KOPT-K1 (cell line): ENCODE results near the gene MCRIP2.

Source experiments
- H3K27ac ChIP-seq: fragments of 200-600 bp; sonication (generic); 2 replicates; pipeline ENCODE4 v1.5.1; 2016; ENCODE audit warnings: antibody characterized with exemption, mild to moderate bottlenecking, low read depth, low read length; ENCODE audit not compliant: poor library complexity, severe bottlenecking
- H3K36me3 ChIP-seq: fragments of 200-600 bp; sonication (generic); 2 replicates; pipeline ENCODE4 v1.5.1; 2017; ENCODE audit warnings: antibody characterized with exemption, mild to moderate bottlenecking, low read length, moderate library complexity; ENCODE audit not compliant: insufficient read depth
- H3K9me3 ChIP-seq: fragments of 200-600 bp; sonication (generic); 2 replicates; pipeline ENCODE4 v1.5.1; 2017; ENCODE audit warnings: antibody characterized with exemption, low read length, mild to moderate bottlenecking; ENCODE audit not compliant: insufficient read depth, poor library complexity, severe bottlenecking

The MCRIP2 gene

DNA sequence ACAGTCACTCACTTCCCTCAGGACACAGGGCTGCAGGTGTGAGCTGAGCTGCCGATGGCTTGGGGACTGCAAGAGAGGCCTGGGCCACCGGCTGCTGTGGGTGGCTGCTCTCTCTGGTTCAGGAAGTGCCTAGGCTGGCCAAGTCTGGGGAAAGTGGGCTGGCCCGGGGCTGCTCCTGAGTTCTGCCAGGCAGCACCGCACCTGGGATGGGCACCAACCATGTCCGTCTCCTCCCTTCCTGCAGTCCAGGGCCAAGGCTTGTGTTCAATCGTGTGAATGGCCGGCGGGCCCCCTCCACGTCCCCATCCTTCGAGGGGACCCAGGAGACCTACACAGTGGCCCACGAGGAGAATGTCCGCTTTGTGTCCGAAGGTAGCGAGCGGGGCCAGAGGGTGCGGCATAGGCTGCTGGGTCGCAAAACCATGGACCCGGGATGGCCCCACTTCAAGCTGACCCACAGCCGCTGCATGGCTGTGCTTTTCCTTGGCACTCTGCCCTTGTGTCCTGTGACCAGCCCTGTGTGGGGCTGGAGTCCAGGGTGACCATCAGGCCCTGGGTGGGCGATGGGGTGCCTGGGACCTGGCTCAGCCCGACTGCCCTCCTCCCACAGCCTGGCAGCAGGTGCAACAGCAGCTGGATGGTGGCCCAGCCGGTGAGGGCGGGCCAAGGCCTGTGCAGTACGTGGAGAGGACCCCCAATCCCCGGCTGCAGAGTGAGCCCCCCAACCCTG is 5.7 kb downstream of the MCRIP2 start:
- peaks cover 7% of the 10 kb centered on the region; the same call in 1 of the 2 replicates for H3K36me3 ChIP-seq
- H3K27ac ChIP-seq = no peak overlapping the region
- H3K9me3 ChIP-seq = no peaks in the 10 kb centered on the region

DNA sequence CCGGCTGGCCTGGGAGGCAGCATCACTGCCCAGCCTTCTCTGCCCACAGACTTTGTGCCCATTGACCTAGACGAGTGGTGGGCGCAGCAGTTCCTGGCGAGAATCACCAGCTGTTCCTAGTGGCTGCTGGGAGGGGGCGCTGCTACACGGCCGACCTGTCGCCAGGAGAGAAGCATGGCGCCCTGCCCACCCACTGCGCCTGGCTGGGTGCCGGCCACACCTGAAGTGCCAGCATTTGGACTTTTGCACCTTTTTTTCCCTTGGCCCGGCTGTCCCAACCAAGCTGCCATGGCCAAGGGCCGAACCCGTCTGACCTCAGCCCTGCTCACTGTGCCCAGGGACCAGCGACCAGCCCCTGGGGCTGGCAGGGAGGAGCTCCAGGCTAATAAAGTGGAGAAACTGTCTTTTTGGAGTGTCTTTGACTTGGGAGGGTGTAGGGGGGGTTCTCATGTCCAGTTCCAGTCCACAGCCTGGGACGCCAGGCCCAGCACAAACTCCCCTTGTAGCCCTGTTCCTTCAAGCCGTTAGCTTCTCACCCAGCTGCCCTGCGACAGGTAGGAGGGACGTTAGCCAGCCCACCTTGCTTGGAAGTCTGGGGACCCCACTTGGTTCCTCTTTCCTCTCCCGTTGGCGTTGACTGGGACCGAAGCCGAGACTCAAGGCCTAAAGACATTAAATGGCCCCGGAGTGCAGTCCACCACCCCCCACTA is 6.6 kb downstream of the MCRIP2 start:
- peak overlapping the region; percentile 83 for H3K27ac ChIP-seq

DNA sequence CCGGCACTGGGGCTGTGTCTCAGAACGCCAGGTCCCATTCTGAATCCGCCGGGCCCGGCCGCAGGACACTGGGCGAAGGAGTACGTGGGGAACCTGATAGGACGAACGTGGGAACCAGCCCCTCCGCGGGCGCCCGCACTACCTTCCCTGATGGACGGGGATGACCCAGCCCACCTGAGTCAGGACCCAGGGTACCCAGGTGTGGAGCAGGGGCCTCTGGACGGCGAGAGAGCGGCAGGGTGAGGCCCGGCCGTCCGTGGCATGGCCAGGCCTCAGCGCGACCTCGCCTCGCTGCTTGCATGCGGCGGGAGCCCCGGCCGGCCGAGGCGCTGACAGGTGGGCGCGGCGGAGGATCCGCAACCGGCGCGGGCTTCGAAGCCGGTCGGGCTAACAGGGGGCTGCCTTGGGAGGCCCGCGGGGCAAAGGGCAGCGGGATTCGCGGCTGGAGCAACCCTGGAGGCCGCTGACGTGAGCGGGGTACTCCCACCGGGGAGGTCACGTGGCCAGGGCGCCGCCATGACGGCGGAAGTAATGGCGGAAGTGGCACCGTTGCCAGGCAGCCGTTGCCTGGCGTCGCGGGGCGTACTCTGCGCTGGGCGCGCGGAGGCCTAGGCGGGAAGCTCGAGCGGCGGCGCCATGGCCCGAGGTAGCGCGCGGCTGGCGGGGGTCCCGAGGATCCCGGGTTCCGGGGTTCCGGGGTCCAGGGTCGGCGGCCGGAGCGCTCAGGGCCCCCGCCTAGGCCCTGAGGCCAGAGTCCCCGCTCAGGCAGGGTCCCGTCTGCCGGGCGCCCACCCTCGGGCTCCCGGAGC is 7.4 kb downstream of the MCRIP2 start, which contains the start of gene WDR90:
Gene WDR90 (plus strand): TSS at position 585 of the 809 bp plus-strand sequence. CDS start 52 bp downstream, at position 637.
- Histone ChIP-seq H3K36me3 (peaks cover 22% of the 10 kb centered on the region; the same call in 1 of the 2 replicates), H3K27ac (peak within 1 kb of the TSS; percentile 83)

More for the DNA sequence above, 6.6 kb downstream of the MCRIP2 start:
- Histone ChIP-seq H3K9me3 (no peaks in the 10 kb centered on the region), H3K36me3 (peaks cover 15% of the 10 kb centered on the region; the same call in 1 of the 2 replicates)

DNA sequence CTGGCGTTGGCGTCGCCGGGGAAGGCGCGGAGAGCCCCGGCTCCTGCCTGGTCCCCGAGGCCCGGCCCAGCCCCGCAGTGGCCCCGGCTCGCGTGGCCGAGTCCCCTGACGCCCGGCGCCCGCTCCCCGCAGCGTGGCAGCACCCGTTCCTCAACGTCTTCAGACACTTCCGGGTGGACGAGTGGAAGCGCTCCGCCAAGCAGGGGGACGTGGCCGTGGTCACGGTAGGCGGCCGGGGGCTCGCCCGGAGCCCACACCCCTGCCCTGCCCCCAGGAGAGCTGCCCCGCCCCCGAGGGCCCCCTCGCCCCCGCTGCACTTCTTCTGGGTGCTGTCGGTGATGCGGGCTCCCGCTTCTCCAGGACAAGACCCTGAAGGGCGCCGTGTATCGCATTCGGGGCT is 8.0 kb downstream of the MCRIP2 start:
- Histone ChIP-seq H3K9me3 (no peaks in the 10 kb centered on the region), H3K36me3 (peaks cover 23% of the 10 kb centered on the region; the same call in 1 of the 2 replicates), H3K27ac (peak overlapping the region; percentile 83)

More for the DNA sequence above, 7.4 kb downstream of the MCRIP2 start, which contains the start of gene WDR90:
- H3K9me3 ChIP-seq = no peaks in the 10 kb centered on the region

DNA sequence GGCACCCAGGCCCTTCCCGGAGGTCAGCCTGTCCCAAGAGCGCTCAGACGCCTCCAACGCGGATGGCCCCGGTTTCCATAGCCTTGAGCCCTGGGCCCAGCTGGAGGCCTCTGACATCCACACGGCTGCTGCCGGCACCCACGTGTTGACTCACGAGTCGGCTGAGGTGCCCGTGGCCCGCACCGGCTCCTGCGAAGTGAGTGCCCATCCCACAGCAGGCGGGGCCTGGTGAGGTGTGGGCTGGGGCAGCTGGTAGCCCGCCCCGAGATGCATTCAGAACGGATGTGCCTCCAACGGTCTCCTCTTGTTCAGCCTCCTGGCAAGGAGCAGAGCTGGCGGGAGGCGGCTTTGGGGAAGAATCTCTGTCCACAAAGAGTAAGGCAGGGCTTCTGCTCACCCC is 10.2 kb downstream of the MCRIP2 start:
- no peak overlapping the region for H3K27ac ChIP-seq
- H3K36me3 ChIP-seq = peaks cover 45% of the 10 kb centered on the region; the same call in 1 of the 2 replicates
- no peaks in the 10 kb centered on the region for H3K9me3 ChIP-seq

DNA sequence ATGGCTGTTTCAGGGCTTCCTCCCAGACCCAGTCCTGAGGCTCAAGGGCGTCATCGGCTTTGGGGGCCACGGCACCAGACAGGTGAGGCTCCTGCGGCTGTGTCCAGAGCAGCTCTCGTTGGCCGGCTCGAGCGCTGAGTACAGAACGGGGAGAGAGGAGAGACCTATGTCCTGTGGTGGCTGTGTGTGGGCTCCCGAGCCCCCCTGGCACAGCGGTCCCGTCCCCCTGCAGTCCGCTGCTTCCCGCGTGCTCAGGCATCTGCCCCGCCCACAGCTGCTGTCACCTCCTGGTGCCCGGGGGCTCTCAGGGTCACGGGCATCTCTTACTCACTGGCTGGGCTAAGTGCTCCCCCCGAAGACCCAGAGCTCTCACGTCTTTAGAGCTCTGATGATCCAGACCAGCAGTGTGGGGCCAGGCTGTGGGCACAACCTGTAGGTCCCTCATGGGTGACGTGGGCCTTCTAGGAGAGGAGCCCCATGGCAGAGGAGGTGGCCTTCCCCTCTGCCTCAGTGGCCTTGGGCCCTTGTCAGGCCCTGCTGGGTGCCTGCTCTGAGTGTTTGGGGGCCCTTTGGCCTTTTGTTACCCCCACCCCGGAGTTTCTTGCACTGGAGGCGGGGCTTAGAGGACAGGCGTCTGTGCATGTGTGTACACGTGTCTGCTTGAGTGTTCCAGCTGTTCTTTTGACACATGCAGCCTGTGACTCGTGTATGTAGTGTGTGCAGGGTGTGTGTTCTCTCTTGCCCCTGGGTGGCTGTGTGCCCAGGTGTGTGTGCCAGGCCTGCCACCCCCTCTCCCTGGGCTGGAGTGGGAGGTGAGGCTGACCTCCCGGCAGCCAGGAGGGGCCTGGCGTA is 11.1 kb downstream of the MCRIP2 start:
- H3K9me3 ChIP-seq = no peaks in the 10 kb centered on the region
- H3K27ac ChIP-seq = no peak overlapping the region
- peaks cover 53% of the 10 kb centered on the region; the same call in 1 of the 2 replicates for H3K36me3 ChIP-seq

DNA sequence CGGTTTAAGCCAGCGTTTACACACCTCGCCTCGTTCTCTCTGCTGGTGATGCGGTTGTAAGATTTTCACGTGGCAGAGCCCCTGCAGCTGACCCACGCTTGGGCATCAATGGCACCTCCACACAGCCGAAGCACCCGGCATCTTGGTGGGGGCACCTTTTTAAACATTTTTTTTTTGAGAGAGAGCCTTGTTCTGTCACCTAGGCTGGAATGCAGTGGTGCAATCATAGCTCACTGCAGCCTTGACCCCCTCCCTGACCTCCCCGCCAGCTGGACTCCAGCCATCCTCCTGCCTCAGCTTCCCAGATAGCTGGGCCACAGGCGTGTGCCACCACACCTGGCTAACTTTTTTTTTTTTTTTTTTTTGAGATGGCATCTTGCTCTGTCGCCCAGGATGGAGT is 12.4 kb downstream of the MCRIP2 start:
- no peak overlapping the region for H3K27ac ChIP-seq
- peaks cover 67% of the 10 kb centered on the region; the same call in 1 of the 2 replicates for H3K36me3 ChIP-seq

DNA sequence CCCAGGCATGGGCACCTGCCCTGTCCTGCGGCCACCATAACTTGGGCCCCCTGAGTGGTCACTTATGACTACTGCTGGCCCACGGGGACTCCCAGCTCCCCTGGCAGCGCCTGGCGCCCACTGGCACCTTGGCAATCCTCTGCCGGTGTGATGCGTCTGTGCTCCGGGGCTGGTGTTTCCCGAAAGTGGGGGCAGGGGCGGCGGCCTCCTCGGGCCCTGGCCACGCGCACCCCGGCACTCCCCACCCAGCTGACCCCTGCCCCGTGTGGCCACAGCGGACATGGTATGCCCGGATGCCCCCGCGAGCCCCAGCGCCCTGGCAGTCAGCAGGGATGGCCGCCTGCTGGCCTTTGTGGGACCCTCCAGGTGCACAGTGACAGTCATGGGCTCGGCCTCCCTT is 15.9 kb downstream of the MCRIP2 start:
- no peaks in the 10 kb centered on the region for H3K9me3 ChIP-seq
- H3K36me3 ChIP-seq = peaks cover 76% of the 10 kb centered on the region; the same call in 1 of the 2 replicates
- no peak overlapping the region for H3K27ac ChIP-seq

More for the DNA sequence above, 12.4 kb downstream of the MCRIP2 start:
- no peaks in the 10 kb centered on the region for H3K9me3 ChIP-seq

DNA sequence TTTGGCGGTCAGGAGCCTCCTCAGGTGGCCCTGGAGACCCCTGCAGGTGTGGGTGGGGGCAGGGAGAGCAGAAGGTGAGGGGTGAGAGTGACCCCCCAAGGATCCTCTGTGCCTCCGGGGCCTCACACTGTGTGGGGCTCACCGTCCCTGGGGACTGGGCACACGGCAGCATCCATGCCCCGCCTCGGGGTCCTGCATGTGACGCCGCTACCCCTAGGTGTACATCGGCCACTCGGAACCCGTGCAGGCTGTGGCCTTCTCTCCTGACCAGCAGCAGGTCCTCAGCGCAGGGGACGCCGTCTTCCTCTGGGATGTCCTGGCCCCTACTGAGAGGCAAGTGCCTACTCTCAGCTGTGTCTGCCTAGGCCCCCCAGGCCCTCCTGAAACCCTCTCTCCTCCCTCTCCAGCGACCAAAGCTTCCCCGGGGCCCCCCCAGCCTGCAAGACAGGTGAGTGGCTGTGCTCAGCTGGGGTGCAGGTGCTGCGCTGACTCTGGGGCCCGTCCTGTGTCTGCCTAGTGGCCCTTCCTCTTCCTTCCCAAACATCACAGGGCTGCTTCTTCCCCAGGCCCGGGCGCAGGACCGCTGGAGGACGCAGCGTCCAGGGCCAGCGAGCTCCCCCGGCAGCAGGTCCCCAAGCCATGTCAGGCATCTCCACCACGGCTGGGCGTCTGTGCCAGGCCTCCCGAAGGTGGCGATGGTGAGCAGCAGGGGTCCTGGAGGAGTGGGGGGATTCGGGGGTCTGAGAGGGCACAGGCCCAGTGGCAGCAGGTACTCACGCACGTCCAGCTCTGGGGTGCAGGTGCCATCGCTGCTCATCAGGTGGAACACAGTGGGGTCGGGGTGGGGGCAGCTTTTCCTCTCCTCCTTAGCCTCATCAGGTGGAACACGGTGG is 17.3 kb downstream of the MCRIP2 start:
- peaks cover 63% of the 10 kb centered on the region; the same call in 1 of the 2 replicates for H3K36me3 ChIP-seq
- no peaks in the 10 kb centered on the region for H3K9me3 ChIP-seq
- H3K27ac ChIP-seq = no peak overlapping the region

DNA sequence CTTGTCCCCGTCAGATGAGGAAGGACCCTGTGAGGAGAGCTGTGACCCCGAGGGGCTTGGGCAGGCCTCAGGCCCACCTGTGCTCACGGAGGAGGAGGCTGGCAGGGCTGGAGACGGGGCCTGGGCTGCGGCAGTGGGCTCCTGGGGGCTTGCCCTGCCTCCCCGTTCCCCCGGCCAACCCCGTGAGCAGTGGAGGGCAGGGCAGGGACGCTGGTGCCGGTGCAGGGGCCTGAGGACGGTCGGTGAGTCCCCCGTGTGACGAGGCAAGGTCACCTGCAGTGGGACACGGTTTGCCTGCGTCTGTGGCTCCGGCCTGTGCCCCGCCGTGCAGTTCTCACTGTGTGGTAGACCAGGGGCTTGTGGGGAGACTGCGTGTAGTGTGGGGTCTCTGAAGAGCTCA is 18.0 kb downstream of the MCRIP2 start:
- no peaks in the 10 kb centered on the region for H3K9me3 ChIP-seq
- H3K27ac ChIP-seq = no peak overlapping the region
- peaks cover 62% of the 10 kb centered on the region; the same call in 1 of the 2 replicates for H3K36me3 ChIP-seq

DNA sequence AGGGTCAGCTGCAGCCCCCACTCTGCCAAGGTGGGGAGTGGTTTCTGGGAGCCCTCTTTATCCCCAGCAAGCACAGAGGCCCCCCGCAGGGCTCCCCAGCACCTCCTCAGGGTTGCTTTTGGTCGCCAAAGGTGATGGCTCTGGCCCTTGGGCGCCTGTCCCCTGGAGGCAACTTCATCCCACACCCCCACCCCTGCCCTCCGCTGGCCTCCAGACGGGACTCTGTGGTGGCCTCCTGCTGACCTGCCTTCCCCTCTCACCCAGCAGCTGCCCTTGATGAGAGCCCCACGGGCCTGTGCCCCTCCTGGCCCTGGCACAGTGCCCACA is 18.5 kb downstream of the MCRIP2 start:
- Histone ChIP-seq H3K27ac (no peak overlapping the region), H3K9me3 (no peaks in the 10 kb centered on the region), H3K36me3 (peaks cover 57% of the 10 kb centered on the region; the same call in 1 of the 2 replicates)

DNA sequence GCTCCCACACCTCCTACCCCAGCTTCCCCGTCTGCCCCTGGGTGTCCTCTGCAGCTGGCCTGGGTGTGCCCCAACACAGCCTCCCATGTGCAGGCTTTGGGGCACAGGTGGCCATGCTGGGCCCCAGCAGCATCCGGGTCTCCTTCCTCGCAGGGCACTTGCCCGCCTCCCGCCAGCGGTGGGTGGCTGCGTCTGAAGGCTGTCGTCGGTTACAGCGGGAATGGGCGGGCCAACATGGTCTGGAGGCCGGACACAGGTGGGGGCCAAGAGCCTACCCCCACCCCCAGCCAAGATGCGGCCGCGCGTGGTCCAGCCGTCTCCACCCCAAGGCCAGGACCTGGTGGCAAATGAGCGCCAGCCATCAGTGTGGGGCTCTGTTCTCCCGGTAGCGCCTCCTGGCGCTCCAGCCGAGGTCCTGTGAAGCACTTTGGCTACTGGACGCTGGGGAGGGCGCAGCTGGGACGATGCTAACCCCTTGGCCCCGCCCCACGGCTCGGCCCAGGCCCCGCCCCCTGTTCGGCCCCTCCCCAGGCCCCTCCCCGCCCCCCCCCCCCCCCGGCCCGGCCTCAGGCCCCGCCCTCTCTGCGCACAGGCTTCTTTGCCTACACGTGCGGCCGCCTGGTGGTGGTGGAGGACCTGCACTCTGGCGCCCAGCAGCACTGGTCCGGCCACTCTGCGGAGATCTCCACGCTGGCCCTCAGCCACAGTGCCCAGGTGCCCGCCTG is 19.0 kb downstream of the MCRIP2 start:
- Histone ChIP-seq H3K9me3 (no peaks in the 10 kb centered on the region), H3K27ac (no peak overlapping the region), H3K36me3 (peaks cover 52% of the 10 kb centered on the region; the same call in 1 of the 2 replicates)
